Islet precursor cell (in vitro differentiated cells): ENCODE measurements around the gene COCH.
"Not testable (repeated sequence)": the region's sequence is repeated elsewhere in the genome, so short reads cannot be mapped to it uniquely, and the experiment has no call there.

Experiments used
- DNase-seq: peaks from one replicate; pipeline ENCODE4 v3.0.0-alpha.2; 2018

The COCH gene

DNA sequence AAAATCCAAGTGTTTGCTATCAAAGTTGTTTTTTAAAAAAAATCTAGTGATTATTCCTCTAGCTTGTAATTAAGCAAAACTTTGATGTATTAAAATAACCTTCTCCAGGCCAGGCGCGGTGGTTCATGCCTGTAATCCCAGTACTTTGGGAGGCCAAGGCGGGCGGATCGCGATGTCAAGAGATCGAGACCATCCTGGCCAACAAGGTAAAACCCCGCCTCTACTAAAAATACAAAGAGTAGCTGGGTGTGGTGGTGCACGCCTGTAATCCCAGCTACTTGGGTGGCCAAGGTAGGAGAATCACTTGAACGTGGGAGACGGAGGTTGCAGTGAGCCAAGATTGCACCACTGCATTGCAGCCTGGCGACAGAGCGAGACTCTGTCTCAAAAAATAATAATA is 59.6 kb downstream of the COCH start:
- DNase-seq: not testable (repeated sequence)

DNA sequence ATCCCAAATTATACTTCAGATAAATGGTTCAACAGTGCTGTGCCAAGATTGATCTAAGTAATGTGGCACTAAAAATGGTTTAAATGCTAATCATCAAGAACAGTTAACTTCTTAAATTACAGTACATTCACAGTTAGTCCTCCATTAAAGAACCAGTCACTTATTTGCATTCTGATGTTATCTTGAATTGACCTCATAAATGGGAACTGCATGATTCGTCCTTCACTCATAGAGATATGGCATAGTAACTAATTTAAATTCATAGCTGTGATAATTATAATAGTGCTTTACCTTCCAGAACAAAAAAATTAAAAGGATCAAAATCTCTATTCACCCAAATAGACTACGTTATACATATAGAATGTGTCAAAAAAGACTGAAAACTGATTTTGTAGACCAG is 61.1 kb downstream of the COCH start:
- no peak for DNase-seq

- no peak for DNase-seq
Observed at GRCh38 chr14:30938617-30939016, 64.3 kb downstream of the COCH start.
